ENCODE measurements around the gene PYCR2.

GRCh38 chr1:225961659-225962439, 37.8 kb upstream of the PYCR2 start:
- TF ChIP-seq CTCF (IDR thresholded peaks at IDR 0.05) (no peak), POLR2A (IDR thresholded peaks at IDR 0.05) (no peak)
